ENCODE measurements around the gene NOS1AP.

DNA sequence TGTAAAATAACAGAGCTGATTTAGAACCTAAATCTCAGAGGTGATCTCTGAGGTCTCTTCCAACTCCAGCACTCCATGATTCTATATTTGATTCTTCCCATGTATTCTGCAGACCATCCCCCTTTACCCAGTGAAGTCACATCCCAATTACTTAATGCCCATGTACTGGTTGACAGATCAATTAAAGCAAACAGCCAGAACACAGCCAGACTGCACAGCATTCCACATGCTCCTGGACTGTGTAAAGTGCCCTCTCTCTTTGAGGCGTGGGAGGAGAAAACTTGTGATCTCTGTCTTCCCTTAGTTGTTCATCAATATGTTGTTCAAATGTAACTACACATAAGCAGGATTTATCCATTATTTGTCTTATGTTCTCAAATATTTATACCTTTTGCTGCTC, 18.1 kb downstream of the NOS1AP start:
- no peak for TF ChIP-seq EZH2 (IDR thresholded peaks at IDR 0.05; ENCODE audit: borderline replicate concordance, low read length)
- TF ChIP-seq, protein P1, sequence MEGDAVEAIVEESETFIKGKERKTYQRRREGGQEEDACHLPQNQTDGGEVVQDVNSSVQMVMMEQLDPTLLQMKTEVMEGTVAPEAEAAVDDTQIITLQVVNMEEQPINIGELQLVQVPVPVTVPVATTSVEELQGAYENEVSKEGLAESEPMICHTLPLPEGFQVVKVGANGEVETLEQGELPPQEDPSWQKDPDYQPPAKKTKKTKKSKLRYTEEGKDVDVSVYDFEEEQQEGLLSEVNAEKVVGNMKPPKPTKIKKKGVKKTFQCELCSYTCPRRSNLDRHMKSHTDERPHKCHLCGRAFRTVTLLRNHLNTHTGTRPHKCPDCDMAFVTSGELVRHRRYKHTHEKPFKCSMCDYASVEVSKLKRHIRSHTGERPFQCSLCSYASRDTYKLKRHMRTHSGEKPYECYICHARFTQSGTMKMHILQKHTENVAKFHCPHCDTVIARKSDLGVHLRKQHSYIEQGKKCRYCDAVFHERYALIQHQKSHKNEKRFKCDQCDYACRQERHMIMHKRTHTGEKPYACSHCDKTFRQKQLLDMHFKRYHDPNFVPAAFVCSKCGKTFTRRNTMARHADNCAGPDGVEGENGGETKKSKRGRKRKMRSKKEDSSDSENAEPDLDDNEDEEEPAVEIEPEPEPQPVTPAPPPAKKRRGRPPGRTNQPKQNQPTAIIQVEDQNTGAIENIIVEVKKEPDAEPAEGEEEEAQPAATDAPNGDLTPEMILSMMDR (IDR thresholded peaks at IDR 0.05; ENCODE audit: low read length) = no peak

Measured in OCI-LY1 (cell line).